Fibroblast of skin of scalp (primary cell): ENCODE measurements around the gene SULF2.

Experiments used
- DNase-seq: peaks from one replicate; pipeline ENCODE4 v3.0.0-alpha.2; 2013

SULF2 gene

DNA sequence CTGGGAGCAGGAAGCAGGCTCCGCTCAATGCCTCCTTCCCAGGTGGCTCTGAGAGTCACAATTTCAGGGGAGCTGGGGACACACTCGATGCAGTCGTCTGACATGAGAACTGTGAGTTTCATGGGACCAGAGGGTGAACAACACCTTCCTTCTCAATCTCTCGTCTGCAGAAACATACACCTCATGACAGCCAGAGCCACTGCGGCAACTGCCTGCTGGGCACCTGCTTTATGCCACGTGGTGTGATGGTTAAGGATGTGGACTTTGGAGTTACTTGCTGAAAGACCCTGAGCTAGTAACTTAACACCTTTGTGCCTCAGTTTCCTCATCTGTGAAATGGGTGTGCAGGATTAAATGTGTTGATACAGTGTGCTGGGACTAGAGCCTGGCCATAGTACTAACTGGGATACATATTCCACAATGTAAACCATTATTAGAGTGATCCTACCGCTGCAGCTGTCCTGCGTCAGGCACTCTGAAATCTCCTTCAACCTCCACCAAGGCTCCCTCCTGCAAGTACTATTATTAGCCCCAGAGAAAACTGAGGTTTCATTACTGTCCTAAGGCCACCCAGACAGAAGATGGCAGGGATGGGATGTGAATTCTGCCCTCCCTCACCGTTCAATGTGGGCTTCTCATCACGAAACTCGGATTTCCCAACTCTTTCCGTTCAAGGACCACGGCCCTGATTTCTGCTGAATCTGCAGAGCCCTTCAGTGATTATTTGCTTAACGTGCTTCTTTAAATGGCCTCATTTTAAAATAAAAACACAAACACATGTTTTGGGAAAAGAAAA, 24.4 kb downstream of the SULF2 start:
- DNase-seq = no peak

DNA sequence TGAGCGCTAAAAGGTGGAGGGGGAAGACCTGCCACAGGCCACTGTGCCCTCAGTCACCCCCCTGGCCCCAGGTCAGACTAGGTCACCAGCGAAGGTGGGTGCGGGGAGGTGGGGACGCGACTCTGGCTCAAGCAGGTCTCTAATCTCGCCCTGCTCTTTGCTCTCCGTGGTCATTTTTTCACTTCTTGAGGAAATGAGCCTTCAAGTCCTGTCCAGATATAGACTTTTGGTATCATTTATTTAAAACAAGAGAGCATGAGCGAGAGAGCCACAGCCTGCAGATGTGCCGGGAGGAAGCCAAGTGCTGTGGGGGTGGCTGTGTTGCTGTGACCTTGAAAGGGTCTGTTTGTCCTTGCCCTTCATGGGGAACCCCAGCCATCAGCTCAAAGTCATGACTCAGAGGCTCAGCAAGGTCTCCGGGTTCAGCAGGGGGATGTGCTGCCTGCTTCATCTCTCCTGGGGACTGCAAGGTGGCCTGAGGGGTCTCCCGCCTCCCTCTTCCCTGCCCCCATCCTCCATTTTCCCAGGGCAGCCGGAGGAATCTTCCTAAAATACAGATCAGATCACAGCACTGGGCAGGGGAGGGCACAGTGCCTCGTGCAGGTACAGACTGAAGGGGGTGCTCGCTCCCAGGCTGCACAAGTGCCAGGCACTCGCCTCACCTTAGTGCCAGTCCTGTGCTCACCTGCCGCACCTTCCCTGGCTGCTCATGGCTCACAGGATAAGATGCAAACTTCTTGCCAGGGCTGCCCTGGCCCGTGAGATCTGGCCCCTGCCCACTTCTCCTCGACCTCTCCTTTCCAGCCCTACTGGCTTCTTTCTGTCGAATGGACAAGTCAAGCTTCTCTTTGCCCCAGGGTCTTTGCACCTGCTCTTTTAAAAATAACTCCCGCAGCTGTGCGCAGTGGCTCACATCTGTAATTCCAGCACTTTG, 26.5 kb downstream of the SULF2 start:
- no peak for DNase-seq

DNA sequence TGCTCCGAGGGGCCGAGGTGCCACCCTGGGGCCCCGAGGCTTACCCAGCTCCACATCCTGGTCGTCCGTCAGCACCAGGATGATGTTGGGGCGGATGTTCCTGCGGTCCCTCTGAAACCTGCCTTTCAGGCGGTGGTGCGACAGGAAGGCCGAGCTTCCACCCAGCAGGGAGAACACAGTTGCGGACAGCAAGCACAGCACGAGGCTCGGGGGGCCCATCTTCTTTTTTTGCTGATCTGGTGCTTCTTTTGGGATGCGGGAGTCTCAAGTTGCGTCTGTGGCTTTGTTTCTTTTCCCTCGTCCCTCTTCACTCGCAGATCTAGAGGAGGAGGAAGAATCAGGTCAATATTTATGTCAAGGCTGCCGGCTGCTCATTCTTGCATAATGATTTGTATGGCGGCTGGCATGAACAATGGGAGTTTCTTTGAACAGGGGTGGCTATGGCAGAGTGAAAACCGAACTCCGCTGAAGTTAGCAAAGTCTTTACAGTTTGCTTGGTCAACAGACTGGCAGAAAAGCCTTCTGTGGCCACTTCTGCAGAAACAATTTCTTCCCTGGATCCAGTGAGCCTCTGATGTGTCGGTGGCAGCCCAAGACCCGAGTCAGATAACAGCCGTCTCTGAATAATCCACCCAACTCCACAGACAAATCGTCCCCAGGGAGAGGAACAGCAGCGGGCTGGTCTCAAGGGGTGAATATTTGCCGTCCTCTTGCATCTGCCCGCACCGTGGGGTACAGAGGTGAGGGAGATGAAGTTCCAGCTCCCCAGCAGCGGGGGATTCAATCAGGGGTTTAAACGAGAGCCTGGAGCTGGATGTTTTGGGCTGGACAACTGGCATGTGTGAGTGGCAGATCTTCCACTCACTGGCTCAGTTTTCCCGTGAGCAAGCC, 27.9 kb downstream of the SULF2 start:
- DNase-seq = no peak

DNA sequence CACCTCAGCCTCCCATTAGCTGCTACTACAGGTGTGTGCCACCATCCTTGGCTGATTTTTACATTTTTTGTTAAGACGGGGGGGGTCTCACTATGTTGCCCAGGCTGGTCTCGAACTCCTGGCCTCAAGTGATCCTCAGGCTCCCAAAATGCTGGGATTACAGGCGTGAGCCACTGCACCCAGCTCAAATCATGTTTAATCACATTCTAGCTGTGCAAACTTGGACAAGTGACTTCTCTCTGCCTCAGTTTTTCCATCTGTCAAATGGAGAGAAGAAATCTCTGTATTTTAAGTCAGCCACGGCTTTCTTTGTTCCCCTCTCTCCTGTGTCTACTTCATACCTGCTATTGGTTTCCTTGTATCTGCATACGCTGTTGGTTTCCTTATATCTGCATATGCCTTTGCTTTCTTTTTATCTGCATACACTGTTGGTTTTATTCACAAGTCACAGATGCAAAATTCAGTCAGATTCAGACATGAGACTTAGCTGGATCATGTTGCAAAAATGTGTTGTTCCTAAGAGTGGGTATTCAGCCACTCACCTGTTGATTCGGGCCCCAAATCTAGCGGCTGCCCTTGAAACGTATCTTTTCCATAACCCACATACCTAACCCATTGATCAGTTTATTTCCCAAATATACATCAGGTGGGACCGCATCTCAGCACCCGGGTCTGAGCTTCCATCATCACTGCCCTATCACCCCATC, 30.2 kb downstream of the SULF2 start:
- no peak for DNase-seq

DNA sequence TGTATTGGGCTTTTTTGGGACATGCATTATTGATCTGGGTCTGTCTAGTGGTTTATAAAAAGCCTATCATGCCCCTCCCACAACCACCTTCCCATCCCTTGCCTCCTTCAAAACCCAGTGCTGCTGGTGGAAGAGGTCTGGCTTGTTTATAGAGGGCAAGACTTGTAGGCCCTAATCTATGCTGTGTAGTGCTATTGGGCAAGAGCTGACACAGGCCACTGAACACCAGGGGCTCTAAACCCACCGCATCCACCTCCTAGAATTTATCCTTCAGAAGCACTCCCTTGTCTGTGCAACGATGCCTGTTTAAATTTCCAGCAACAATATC, 30.9 kb downstream of the SULF2 start:
- DNase-seq = no peak

DNA sequence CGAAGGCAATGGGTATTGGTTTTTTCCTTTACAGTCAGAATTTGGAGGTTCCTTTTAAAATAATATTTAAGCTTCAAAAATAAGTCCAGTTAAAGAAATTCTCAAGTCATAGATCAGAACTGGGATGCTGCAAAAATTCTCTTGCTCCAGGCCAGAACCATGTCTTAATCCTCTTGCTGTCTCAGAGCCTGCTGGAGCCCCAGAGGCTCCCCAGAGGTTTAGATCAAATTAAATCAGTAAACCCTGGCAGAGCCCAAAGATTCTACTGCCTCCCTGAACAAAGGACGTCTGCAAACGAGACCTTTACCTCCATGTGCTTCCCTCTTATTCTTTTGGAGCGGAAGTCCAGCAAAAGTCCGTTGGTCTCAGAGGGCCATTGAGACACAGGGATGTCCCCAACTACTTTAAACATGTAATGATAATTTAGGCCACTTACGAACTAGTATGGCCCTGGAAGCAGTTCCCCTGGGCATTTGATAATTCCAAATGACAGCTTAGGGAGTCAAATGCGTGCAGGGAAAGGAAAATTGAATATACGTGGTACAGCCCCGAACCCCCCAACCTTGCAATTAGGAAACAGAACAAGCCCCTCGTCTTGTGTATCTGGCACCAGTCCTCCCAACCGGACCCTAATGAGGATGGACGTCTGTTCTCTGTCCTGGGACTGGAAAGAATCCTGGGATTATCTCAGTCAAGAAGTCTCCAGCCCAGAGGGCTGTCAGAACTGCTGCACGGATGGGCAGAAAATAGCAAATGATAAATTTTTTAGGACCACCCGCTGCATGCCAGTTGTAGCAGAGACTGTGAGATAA, 31.5 kb downstream of the SULF2 start:
- no peak for DNase-seq

DNA sequence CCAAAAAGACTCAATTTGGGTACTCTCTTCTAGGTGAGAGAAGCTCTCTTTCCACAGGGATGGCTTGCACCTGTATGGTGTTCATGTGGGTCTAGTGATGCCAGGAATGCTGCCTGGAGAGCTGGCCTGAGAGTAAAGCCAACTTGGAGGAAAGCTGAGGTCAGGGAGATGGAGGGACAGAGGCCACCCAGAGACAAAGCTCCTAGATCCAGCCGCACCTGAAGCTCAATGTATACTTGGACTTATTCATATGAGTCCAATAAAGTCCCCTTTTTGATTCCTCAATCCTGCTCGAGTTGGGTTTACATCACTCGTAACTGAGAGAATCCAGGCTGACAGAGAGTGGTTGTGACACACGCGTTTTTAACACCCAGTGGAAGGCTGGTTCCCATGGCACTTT, 33.8 kb downstream of the SULF2 start:
- DNase-seq = no peak

DNA sequence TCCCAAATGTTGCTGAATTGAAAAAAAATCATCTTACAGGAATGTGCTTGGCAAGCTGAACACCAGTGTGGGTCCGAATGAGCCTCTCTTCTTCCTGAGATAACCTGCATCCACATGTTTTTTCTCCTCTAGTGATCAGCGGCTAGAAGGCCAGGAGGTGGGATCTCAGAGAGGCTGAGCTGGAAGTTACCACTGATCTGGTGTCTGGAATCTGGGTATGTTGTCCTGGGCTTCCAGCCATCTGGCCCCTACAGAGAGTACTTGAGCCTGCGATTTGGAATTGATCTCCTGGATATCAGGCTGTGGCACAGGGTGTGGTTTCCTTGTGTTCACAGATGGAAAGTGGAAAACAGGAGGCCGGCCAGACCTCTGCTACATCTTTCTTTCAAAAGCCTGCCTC, 35.9 kb downstream of the SULF2 start:
- peak; percentile 17 for DNase-seq

DNA sequence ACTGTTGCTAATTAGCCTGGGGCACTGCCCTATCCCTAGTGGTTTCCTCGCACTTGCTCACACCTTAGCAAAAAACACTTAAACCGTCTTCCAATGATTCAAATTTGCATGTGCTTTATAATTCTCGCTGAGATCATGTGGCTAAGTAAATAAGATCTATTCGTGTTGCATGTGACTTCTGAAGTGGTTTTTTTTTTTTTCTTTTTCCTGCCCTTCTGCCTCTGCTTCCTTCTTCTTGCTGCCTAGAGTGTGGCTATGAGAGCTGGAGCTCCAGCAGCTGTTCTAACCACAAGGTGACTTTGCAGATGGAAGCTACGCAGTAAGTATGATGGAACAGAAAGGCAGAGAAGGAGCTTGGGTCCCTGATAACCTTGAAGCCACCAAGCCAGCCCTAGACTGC, 36.5 kb downstream of the SULF2 start:
- no peak for DNase-seq

DNA sequence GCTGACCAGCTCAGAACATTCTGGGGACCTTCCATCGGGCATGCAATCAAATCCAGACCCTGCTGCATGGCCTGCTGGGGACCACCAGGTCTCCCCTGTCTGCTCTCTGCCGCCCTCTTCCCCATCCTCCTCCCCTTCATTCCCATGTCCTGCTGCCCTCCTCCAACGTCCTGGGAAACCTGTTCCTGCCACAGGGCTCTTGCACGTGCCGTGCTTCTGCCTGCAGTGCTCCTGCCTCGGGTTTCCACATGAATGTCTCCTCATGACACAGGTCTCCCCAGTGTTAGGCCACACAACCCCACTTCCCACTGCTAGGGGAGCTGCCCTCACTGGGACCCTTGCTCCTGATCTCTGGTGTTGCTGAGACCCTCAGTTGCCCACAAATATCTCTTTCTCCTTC, 37.2 kb downstream of the SULF2 start:
- no peak for DNase-seq

DNA sequence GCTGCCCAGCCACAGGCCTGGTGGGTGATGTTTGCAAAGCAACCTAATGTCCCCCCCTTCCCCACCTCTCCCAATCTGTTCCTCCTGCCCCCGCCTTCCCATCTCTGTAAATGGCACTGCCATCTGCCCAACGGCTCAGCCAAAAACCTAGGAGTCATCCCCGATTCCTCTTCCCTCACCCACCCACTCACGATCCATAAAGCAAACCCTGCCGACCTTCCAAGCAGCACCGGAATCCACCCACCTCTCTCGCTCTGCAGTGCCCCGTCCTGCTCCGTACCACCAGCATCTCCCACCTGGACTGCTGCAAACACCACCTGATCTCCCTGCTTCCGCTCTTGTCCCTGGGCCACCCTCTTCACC, 37.6 kb downstream of the SULF2 start:
- no peak for DNase-seq

DNA sequence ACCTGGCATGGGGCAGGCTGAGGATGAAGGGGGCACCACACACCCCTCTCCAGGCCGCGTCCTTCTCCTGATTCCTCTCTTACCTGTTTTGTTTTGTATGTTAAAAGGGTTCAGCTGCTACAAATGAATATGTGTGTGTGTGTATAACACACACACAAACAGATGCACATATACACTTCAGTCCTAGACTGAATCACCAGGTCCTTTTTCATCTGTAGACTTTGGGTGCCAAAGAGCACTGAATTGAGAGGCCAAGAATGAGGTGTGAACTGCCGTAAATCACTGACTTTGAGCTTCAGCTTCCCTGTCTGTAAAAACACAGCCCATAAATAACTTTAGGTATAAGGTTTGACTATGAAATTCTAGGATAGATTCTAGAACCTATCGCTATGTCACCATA, 40.5 kb downstream of the SULF2 start:
- no peak for DNase-seq

DNA sequence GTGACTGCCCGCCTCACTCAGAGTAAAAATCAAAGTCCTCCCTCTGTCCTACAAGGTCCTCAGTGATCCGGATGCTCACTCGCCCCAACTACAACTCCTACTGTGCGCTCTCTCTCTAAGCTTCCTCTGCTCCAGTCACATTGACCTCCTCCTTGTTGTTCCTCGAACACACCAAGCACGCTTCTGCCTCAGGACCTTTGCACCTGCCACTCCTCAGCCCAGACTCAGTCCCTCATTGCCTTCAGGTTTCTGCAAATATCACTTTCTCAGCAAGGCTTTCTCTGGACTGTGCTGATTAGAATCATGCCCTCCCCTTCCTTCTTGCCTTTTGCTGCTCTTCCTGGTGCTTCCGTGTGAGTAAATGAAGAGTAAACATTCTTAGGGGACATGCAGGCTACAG, 41.6 kb downstream of the SULF2 start:
- no peak for DNase-seq

DNA sequence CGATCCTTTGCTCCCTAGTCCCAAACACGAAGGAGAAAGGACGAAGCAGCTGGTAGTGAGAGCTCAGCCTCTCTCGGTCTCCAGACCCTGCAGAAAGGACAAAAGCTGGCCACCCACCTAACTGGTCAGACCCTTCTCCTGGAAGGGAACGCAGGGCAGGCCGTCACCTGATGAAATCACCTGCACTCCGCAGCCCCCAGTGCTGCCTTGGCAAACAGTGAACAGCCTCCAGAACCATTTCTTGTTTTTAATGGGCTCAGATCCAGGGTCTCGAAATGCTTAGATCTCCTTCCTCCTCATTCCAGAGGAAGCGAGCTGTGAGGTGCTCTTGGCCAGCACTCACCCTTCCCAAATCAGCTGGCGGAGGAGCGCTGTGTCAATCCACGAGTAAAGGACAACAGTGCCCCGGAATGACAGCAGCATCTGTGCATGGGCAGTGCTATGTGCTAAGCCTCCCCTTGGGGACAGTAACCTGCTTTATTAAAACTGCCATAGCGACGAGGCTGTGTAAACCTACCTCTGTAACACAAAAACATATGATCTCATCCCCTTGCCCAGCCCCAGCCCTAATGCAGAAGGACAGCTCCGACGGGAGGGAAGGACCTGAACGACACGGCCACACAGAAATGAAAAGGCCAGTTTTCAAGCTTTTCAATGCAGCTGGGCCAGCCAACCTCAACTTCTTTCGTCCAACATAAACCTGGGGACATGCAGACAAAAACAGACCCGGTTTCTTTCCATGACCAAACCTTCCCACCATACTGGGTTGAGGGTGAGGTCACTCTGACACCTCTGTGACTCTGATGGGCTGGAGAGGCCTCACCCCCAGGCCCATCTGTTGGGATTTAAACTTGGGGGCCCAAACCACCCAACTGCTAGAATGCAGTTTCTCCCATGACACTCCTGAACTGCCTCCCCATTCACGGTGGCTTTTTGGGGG, 43.3 kb downstream of the SULF2 start:
- DNase-seq = no peak

DNA sequence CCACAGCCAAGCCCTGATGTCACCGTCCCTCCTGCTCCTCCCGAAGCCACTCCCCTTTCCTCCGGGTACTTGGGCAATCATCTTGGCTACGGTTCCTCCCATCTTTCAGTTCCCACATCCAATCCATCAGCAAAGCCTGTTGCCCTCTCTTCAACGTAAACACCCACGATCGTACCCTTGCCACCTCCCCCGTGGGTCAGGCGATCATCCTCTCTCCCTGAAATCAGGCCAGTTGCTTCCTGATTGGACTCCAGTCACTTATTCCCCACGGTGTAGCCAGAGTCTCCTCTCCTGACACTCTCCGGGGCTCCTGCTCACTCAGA, 44.5 kb downstream of the SULF2 start:
- no peak for DNase-seq

DNA sequence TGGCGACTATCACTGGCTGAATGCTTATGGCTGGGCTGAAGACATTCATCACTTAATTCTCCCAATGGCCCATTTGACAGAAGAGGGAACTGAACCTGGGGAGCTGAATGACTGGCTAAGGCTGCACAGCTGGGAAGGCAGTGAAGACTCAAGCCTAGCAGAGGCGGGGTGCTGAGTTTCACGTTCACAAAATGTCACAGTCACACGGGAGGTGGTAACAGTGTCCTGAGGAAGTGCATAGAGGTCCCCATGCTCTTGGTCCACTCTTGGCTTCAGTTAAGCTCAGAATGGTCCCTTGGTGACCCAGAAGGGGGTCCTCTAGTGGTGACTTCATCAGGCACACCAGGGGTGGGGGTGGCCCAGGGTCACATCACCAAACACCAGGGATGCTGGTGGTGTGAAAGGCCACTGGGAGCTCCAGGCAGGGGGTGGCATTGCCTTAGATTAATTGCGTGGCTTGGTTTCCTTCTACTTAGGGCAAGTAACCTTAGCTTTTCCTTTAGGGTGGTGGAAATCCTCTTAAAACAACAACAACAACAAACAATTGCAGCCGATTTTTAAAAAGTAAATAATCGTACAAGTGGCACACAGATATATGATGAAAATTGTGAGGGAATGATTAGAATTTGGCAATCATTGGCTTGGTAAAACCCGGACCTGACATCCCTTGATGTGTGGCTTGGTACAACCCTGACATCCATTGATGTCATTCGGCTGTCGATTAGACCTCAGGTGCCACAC, 45.0 kb downstream of the SULF2 start:
- DNase-seq = no peak

DNA sequence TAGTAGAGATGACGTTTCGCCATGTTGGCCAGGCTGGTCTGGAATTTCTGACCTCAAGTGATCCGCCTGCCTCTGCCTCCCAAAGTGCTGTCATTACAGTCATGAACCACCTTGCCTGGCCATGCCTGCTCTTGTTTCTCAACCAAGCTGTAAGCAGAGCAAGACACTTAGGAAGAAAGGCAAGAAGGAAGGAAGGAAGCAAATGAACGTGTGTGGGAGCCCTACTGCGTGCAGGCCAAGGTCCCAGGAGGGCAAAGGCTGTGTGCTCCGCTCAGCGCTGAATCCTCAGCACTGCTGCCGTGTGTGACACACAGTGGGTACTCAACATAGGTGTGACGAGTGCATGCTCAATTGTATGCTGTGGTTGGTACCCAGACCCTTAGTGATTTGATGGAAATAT, 47.4 kb downstream of the SULF2 start:
- no peak for DNase-seq

DNA sequence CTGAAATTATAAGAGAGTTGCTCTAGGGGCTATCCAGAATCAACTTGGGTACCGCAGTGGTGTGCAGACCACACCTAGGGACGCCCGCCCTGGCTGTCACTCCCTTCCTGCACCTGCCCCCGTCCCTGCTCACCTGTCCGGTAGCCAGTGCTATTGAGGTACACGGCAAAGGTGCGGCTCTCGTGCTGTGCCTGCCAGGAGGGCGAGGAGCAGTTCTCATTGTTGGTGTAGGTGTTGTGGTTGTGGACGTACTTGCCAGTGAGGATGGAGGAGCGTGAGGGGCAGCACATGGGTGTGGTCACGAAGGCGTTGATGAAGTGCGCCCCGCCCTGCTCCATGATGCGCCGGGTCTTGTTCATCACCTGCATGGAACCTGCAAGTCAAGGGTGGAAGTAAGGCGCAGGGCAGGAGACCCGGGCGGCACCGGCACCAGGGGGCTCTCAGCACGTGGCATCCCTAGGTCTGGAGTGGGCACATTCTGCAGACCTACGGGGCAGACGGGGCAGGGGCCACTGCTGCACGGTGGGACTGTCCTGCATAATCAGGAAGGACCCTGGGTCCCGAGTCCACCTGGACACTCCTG, 48.6 kb downstream of the SULF2 start:
- no peak for DNase-seq
